Stimulated activated CD8-positive, alpha-beta memory T cell treated with anti-CD3 and anti-CD28 coated beads, Interleukin-7, amount 100 ng/mL, for 48 hours (primary cell): ENCODE results near the gene EN1.

ENCODE experiments used
- DNase-seq, 2 donors: peaks; one replicate each; pipeline ENCODE4 v3.0.0-alpha.2; 2020; ENCODE audit warnings: low read depth in 1 of 2; ENCODE audit errors: extremely low read depth in 1 of 2

The EN1 gene

GRCh38 chr2:118856330-118856977 is 9.0 kb upstream of the EN1 start:
- no peak for DNase-seq

GRCh38 chr2:118855451-118856279 is 8.2 kb upstream of the EN1 start:
- DNase-seq: peak; percentile 56 to 61

DNA sequence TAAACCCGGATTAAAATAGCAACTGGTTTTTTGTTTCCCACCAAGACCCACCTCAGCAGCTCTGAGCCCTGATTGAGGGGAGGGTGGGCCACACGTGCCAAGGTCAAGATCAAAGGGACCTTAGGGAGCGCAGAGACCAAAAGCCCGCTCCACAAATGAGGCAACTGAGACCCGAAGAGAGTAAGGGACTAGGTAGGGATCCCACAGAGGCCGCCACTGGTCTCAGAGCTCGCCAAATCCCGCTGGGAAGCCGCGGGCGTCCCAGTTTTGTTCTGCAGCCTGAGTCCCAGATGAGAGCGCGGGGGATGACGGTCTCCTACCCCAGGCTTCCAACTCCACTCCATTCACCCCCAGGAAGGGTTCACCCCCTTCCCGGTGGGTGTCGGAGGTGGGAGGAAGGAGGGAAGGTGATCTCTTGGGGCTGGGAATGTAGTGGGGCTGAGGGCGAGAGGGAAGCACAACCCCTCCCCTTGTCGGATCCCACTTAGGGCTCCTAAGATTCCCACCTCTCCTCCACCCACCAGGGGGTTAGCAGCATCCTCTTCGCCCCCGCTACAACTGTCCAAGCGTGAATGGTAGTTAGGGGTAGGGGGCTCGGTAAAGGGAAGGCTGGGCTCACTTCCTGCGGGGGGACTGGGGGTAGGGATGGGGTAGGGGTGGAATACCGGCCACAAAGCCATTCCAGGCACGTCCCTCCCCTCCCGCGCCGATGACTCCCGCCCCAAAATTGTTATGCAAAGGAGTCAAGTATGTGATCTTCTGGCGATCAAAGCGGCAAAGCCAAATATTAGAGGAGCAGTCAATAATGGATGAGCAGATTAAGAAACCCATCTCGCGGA is 7.3 kb upstream of the EN1 start:
- DNase-seq: no peak

GRCh38 chr2:118853651-118854291 is 6.3 kb upstream of the EN1 start:
- no peak for DNase-seq

GRCh38 chr2:118853129-118853640 is 5.7 kb upstream of the EN1 start:
- DNase-seq: no peak

GRCh38 chr2:118852605-118853128 is 5.2 kb upstream of the EN1 start:
- no peak for DNase-seq

DNA sequence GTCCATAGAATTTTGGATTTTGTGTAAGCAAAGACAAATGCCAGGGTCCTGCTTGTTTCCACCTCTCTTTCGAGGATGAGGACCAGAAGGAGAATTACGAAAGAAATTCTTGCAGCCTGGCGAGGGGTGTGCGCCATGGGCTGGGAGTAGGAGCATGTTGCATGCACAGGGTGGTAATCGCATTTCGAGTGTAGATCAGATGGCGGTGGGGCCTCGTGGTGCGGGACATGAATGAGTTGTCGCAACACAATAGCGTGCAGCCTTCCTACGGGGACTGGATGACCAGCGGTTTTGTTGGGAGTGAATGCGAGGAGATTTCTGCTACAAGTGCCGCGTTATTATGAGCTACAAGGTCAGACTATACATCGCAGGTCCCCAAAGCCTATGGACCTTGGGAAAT is 4.2 kb upstream of the EN1 start:
- DNase-seq: no peak

DNA sequence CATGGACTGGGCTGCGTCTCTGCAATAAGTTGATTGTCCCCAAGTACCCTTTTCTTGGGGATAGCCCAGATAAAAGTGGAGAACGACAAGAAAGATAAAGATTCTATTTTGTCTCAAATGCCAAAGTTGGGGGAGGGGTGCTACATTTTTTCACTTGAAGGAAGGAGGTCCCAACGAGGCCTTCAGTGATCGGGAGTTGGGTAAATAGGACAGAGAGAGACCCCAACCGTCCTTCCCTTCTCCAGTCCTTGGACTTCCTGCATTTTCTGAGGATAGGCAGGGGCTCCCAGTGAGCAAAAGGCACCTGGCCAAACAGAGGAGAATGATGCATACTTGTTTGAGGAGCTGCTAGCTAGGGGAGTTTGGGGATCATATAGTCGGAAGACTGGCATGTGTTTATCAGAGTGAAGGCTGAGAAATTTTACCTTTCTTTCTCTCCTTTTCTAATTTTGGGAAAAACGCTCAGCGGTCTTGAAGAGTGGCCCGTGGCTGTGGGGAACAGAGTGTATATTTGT is 3.5 kb upstream of the EN1 start:
- no peak for DNase-seq

- DNase-seq: no peak
Observed at GRCh38 chr2:118850168-118850900, 2.9 kb upstream of the EN1 start.

GRCh38 chr2:118849226-118850167 is 2.0 kb upstream of the EN1 start:
- no peak for DNase-seq

DNA sequence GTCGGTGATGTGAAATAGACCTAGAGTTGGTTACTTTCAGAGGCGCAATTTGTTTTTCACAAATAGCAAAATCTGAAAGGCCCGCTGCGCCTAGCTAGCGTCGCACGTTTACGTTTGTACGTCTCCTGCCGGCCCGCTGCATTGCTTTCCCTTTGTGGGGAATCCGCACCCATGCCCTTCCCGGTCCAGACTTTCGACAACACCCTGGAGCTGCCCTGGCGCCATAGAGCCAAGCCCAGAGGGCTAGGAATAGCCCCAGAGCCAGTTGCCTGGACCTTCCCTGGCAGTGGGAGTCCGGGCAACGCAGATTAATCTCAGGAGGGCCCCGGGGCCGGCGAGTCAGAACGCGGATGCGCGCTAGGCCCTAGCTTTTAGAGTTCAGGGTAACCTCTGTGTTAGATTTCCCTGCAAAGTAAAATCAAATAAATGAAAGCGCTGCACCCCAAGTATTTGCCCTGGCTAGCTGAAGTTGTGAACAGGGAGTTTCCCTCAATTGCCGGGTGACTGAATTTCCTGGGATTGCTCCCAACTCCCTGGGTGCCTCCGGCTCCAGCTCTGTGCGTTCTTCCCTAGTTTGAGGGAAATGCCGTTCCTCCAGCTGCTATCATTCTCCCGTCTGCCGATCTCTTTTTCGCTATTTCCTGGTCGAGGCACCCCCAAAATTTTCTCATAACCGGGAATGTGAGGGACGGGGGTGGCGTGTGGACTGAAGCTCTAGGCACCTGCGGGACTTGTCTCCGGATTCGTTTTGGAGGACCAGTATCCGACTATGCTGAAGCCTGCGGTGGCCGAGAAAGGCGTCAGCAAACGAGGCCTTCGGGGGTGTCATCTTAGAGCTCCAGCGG is 1.2 kb upstream of the EN1 start:
- no peak for DNase-seq

DNA sequence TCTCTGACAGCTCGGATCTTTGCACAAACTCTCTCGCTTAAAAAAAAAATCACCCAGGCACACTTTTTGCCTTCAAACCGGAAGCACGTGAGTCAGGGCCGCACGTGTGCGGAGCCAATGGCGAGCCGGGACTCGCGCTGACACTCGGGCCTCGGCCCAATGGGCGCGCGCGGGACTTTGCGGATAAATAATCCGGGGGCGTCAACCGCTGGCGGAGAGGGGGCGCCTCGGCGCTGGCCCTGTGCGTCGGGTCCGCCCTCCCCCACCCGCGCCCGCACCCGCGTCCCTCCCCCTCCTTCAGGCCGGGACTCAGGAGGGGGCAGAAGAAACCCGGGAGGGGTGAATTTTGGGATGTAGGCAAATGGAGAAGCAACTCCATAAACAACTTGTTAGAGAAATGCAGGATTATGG is 319 bp upstream of the EN1 start:
- DNase-seq: no peak

GRCh38 chr2:118846442-118846952 is 951 bp downstream of the EN1 start:
- no peak for DNase-seq

DNA sequence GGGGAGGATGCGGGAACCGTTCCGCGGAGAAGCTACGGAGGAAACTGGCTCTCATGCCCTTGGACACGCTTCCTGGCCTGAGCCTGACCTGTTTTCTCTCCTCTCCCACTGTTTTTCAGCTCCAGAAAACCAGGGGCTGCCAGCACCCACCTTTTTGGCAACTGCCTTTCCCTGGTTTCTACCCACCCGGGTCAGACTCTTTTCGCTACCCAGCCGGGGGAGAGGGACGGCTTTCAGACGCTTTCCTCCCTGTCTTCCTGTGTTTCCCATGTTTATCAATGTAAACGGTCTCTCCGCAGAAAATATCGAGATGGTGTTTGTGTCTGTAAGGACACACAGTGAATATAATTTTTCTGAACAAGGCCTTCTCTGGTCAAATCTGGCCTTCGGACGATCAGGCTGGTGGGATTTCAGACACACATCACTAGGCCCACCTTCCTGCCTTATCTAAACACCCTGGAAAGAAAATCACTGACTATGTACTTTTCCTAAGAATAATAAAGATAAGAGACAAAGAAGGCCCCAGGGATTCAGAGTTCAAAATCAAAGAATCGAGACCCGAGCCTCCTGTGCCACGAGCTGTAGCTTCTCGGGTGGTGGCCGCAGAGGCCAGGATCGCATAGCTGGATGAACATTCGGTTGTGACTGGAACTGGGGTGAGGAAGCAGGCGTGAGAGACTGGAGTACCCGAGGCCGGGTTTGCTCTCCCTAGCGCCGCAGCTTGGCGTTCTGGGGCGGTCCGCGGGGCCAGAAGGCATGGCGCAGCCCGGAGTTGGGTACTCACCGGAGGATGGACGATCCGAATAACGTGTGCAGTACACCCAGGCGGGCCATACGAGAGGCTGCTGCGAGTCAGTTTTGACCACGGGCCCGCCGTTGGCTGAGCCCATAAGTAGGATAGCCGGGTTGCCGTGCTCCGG is 1.7 kb downstream of the EN1 start:
- no peak for DNase-seq

- DNase-seq: no peak
Observed at GRCh38 chr2:118845005-118845521, 2.4 kb downstream of the EN1 start.
